ENCODE measurements around the gene CELF6.

The CELF6 gene

DNA sequence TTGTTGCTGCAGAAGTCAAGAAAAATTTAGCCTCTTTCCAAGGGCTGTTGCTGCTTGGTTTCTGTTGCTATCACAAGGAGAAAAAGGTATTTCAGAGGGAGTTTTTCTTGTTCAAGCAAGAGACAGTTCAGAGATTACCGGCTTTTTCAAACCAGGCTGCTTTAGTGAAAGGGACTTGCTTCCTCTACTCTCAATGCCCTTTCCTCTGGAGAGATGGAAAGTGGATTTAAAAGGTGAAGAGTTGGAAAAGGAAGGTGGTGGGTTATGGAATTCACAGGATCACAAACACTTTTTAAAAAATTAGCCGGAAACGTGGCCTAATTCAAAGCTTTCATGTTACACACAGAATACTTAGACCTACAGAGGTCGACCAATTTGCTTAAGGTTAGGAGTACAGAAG, 48.7 kb downstream of the CELF6 start:
- DNase-seq, result no peak

DNA sequence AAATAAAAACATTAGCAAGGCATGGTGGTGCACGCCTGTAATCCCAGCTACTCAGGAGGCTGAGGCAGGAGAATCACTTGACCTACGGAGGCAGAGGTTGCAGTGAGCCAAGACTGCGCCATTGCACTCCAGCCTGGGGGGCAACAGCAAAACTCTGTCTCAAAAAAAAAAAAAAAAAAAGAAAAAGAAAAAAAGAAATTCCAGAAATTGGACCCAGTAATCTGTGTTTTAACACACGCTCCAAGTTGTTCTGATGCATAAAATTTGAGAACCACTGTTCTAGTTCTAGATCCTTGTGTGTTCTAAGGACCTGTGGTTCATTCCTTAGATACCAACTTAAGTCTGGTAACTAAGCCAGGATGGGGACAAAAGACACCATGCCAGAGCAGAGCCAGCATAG, 50.2 kb downstream of the CELF6 start:
- DNase-seq, result no peak

GRCh38 chr15:72265031-72265430, 54.9 kb downstream of the CELF6 start:
- DNase-seq, result no peak

- DNase-seq, result no peak
Measured at GRCh38 chr15:72252663-72253299, 67.2 kb downstream of the CELF6 start.

DNA sequence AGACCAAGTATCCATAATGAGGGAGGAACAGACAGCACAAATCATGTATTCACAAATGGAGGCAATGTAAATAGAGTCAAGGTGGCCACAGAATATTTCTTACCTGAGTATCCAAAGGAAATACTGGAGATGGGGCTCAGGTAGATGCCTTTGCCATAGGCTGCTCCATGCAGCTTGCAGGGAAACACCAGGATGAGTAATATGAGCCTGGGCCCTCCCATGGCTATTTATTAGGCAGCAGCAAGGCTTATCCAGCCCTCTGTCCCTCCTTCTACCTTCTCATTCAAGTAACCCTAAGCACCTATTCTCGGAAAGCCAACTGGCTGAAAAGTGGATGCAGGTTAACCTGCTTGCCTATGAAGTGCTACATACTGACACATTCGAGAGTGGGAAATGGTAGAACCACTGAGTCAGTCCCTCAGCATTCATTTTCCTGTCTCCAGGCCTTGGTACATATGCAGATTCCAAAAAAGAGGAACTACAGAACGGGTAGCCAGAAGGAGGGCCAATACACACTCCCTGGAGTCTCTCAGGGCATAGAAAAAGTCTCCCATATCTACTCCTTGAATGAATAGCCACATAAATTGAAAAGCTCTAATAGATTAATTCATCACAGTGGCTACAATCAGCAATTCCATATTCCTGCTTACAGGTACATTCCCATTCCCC, 70.7 kb downstream of the CELF6 start:
- no peak for DNase-seq

GRCh38 chr15:72248514-72248913, 71.4 kb downstream of the CELF6 start:
- DNase-seq, result no peak

DNA sequence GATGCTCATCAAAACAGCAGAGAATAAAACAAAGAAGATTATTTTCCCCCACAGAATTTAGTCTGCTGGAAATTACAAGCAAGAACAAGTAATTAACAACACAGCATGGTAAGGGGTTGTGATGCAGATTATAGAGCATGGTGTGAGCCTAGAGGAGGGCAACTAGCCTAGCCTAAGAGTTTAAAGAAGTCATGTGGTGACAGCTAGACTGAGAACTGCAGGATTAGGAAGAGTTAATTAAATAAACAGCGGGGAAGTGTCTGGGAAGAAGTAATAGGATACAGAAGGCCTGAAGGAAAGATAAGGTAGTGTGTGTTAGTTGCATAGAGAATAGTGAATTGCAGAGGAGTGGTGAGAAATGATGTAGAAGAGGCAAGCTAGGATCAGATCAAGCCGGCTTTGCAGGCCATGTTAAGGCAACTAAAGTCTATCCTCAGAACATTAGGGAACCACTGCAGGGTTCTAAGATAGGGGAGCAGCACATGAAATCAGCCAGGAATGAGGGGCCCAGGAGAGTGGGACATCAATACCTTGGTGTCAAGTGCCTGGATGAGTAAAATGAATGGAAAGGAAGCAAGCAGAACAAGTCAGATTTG, 77.1 kb downstream of the CELF6 start:
- DNase-seq, result no peak

DNA sequence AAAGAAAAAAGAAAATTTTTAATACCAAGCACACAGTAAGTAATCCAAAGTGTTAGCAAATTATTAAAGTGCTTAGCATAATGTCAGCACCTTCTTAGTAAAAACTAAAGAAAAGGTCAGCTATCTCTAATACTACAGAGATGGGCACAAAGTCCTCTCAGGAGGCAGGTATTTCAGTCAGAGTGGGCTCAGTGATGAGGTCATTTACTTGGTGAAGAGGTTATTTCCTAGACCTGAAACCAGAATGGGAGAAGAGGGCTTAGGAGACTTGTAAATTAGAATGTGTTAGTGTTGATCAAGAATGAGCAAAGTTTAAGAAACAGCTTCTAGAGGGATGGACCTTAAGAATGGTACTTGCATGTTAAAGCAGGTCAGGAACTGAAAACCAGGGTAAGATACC, 80.3 kb downstream of the CELF6 start:
- DNase-seq, result no peak

GRCh38 chr15:72238586-72238985, 81.4 kb downstream of the CELF6 start:
- no peak for DNase-seq

DNA sequence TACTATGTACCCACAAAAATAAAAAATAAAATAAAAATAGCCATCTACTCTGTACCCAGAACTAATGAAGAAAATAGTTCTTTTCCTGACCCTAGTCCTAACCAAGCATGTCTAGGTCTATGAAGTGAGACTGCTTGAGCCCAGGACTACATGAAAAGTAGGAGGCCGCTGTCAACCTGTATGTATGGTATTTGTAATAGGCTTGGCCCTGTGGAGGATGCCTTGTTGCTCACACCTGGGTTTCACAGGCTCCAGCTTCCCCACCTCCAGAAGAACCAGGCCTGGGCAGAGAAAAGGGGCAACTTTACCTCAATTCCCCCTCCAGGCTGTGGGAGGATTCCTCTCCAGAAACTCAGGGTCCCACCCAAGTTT, 82.1 kb downstream of the CELF6 start:
- no peak for DNase-seq

DNA sequence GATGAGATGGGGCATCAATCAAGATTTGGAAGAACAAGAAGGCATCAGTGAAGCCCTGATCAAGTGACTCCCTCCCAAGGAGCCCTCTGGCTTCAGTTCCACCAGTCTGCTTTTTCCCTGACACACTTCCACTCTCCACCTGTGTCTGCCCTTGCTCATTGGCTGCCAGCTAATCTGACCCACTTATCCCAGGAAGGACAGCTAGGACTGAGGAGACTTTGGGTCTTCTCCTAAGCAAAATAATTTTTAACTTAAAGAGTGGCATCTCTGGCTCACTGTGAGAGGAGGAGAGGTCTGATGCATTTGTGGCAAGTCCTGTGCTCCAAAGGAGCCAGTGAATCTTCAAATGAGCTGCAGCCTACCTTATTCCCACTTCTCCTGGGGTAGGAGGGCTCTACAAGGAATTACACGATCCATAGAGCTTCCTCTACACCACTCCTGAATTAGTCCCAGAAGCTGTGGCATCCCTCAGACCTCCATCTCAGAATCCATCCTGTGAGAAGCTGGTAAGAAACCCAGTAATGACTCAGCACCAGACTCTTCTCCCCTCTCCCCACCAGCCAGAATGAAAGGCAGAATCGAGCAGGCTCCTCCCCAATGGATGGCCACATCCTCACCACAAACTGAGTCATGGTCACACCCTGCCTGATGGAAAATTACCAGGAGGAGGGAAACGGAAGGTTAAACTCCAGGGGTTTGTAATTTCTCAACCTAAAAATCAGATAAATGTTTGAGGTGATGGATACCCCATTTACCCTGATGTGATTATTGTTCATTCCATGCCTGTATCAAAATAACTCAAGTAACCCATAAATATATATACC, 82.7 kb downstream of the CELF6 start:
- peak; percentile 99 for DNase-seq

GRCh38 chr15:72236381-72237003, 83.5 kb downstream of the CELF6 start:
- DNase-seq, result no peak

- no peak for DNase-seq
Measured at GRCh38 chr15:72235298-72235697, 84.7 kb downstream of the CELF6 start.
